GM18499 (cell line): ENCODE measurements around the gene SLC66A1.
"Not testable (repeated sequence)": the region's sequence is repeated elsewhere in the genome, so short reads cannot be mapped to it uniquely, and the experiment has no call there.

Source experiments
- ATAC-seq: cut with Tn5 transposase; IDR thresholded peaks from one replicate; pipeline ENCODE4 v1.9.1; 2021; ENCODE audit warnings: moderate number of reproducible peaks; ENCODE audit not compliant: insufficient read depth, unreplicated experiment

SLC66A1 gene

GRCh38 chr1:19300211-19300610 is 11.9 kb upstream of the SLC66A1 start:
- no peak for ATAC-seq

- not testable (repeated sequence) for ATAC-seq
Observed at GRCh38 chr1:19304081-19304480, 8.0 kb upstream of the SLC66A1 start.

- no peak for ATAC-seq
Observed at GRCh38 chr1:19305880-19306279, 6.2 kb upstream of the SLC66A1 start.

GRCh38 chr1:19306941-19307340 is 5.2 kb upstream of the SLC66A1 start:
- no peak for ATAC-seq

GRCh38 chr1:19307794-19308508 is 4.2 kb upstream of the SLC66A1 start:
- ATAC-seq, result no peak

GRCh38 chr1:19308509-19308907 is 3.6 kb upstream of the SLC66A1 start:
- ATAC-seq, result no peak

GRCh38 chr1:19309123-19309813 is 2.9 kb upstream of the SLC66A1 start:
- ATAC-seq, result no peak

GRCh38 chr1:19310061-19310460 is 2.1 kb upstream of the SLC66A1 start:
- ATAC-seq, result no peak

- ATAC-seq, result no peak
Observed at GRCh38 chr1:19310720-19311502, 1.2 kb upstream of the SLC66A1 start.

- ATAC-seq, result no peak
Observed at GRCh38 chr1:19311503-19311930, 609 bp upstream of the SLC66A1 start.

- ATAC-seq, result no peak
Observed at GRCh38 chr1:19312782-19313635, 883 bp downstream of the SLC66A1 start.

- no peak for ATAC-seq
Observed at GRCh38 chr1:19313636-19313959, 1.5 kb downstream of the SLC66A1 start.

GRCh38 chr1:19313961-19314882 is 2.1 kb downstream of the SLC66A1 start:
- no peak for ATAC-seq

- no peak for ATAC-seq
Observed at GRCh38 chr1:19315378-19316198, 3.5 kb downstream of the SLC66A1 start.

GRCh38 chr1:19317126-19317910 is 5.2 kb downstream of the SLC66A1 start:
- no peak for ATAC-seq

GRCh38 chr1:19319196-19319595 is 7.1 kb downstream of the SLC66A1 start:
- ATAC-seq, result no peak

- no peak for ATAC-seq
Observed at GRCh38 chr1:19321071-19321470, 8.9 kb downstream of the SLC66A1 start.

- no peak for ATAC-seq
Observed at GRCh38 chr1:19322481-19322880, 10.4 kb downstream of the SLC66A1 start.
